ENCODE measurements around the gene CLCN3.

- no peak for TF ChIP-seq EP300 (IDR thresholded peaks at IDR 0.05)
- TF ChIP-seq, protein P1, sequence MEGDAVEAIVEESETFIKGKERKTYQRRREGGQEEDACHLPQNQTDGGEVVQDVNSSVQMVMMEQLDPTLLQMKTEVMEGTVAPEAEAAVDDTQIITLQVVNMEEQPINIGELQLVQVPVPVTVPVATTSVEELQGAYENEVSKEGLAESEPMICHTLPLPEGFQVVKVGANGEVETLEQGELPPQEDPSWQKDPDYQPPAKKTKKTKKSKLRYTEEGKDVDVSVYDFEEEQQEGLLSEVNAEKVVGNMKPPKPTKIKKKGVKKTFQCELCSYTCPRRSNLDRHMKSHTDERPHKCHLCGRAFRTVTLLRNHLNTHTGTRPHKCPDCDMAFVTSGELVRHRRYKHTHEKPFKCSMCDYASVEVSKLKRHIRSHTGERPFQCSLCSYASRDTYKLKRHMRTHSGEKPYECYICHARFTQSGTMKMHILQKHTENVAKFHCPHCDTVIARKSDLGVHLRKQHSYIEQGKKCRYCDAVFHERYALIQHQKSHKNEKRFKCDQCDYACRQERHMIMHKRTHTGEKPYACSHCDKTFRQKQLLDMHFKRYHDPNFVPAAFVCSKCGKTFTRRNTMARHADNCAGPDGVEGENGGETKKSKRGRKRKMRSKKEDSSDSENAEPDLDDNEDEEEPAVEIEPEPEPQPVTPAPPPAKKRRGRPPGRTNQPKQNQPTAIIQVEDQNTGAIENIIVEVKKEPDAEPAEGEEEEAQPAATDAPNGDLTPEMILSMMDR (IDR thresholded peaks at IDR 0.05): no peak
- no peak for TF ChIP-seq POLR2A (IDR thresholded peaks at IDR 0.05)
Observed at GRCh38 chr4:169634975-169635374, 14.6 kb downstream of the CLCN3 start.
